ENCODE results near the gene GPR108. TPM values are rescaled to one million over a fixed set of nuclear protein-coding genes. Genes with fewer than 3 reads are reported as not detected.
A peak's percentile ranks its signal among the peaks of the same experiment; 100 is the strongest.
"Not testable (repeated sequence)": the region's sequence is repeated elsewhere in the genome, so short reads cannot be mapped to it uniquely, and the experiment has no call there.

Gene GPR108
- total RNA-seq, 1 donor from 2014 or later: 87.0 TPM

- H3K27me3 ChIP-seq (ENCODE audit: low read depth): no peaks in the 10 kb centered on the region
- ATAC-seq: no peak
- H3K4me3 ChIP-seq: no peak overlapping the region
- peaks cover 11% of the 10 kb centered on the region for H3K4me1 ChIP-seq
- no peak for TF ChIP-seq CTCF (IDR thresholded peaks at IDR 0.05)
- DNase-seq: no peak
- intact Hi-C loops (cut with DNase I): no loop called here
- H3K27ac ChIP-seq: no peak overlapping the region
- H3K9me3 ChIP-seq: no peaks in the 10 kb centered on the region
- no peaks in the 10 kb centered on the region for H3K36me3 ChIP-seq
Observed at GRCh38 chr19:6774821-6775707, 37.7 kb upstream of the GPR108 start.

GRCh38 chr19:6773323-6773931 is 36.0 kb upstream of the GPR108 start:
- Histone ChIP-seq H3K36me3 (no peaks in the 10 kb centered on the region), H3K27me3 (ENCODE audit: low read depth) (no peaks in the 10 kb centered on the region), H3K9me3 (no peaks in the 10 kb centered on the region), H3K4me1 (peaks cover 11% of the 10 kb centered on the region), H3K4me3 (peak overlapping the region; percentile 69), H3K27ac (peak overlapping the region; percentile 72)
- DNase-seq (peak; percentile 73), ATAC-seq (peak; percentile 53 to 59)
- intact Hi-C loops (cut with DNase I): no loop called here
- TF ChIP-seq CTCF (IDR thresholded peaks at IDR 0.05): no peak

- peak overlapping the region; percentile 72 for H3K27ac ChIP-seq
- DNase-seq: no peak
- H3K4me3 ChIP-seq: peak overlapping the region; percentile 69
- H3K27me3 ChIP-seq (ENCODE audit: low read depth): no peaks in the 10 kb centered on the region
- TF ChIP-seq CTCF (IDR thresholded peaks at IDR 0.05): no peak
- intact Hi-C loops (cut with DNase I): no loop called here
- no peaks in the 10 kb centered on the region for H3K9me3 ChIP-seq
- ATAC-seq: no peak
- H3K4me1 ChIP-seq: peaks cover 15% of the 10 kb centered on the region
- no peaks in the 10 kb centered on the region for H3K36me3 ChIP-seq
Observed at GRCh38 chr19:6772866-6773322, 35.5 kb upstream of the GPR108 start.

GRCh38 chr19:6772028-6772865 is 34.9 kb upstream of the GPR108 start, which contains the start of gene VAV1:
Gene VAV1, plus strand, starts transcription at chr19:6772708. Its CDS starts 100 bp downstream, at chr19:6772808.
- peaks cover 22% of the 10 kb centered on the region for H3K4me1 ChIP-seq
- peak; percentile 63 to 79 for ATAC-seq
- no peaks in the 10 kb centered on the region for H3K27me3 ChIP-seq (ENCODE audit: low read depth)
- H3K4me3 ChIP-seq: peak within 1 kb of the TSS; percentile 69
- peak; percentile 85 for DNase-seq
- TF ChIP-seq CTCF (IDR thresholded peaks at IDR 0.05): no peak
- no peaks in the 10 kb centered on the region for H3K9me3 ChIP-seq
- no peaks in the 10 kb centered on the region for H3K36me3 ChIP-seq
- H3K27ac ChIP-seq: peak within 1 kb of the TSS; percentile 72
- intact Hi-C loops (cut with DNase I): no loop called here

GRCh38 chr19:6771648-6772027 is 34.3 kb upstream of the GPR108 start:
- H3K27me3 ChIP-seq (ENCODE audit: low read depth); ATAC-seq; H3K9me3 ChIP-seq; DNase-seq; H3K36me3 ChIP-seq; intact Hi-C loops (cut with DNase I); H3K4me3 ChIP-seq: not testable (repeated sequence)
- Histone ChIP-seq H3K27ac (peak overlapping the region; percentile 72), H3K4me1 (peaks cover 28% of the 10 kb centered on the region)

Measured in lower lobe of right lung (tissue), 2 donors.